ENCODE measurements around the gene CCDC107.

DNA sequence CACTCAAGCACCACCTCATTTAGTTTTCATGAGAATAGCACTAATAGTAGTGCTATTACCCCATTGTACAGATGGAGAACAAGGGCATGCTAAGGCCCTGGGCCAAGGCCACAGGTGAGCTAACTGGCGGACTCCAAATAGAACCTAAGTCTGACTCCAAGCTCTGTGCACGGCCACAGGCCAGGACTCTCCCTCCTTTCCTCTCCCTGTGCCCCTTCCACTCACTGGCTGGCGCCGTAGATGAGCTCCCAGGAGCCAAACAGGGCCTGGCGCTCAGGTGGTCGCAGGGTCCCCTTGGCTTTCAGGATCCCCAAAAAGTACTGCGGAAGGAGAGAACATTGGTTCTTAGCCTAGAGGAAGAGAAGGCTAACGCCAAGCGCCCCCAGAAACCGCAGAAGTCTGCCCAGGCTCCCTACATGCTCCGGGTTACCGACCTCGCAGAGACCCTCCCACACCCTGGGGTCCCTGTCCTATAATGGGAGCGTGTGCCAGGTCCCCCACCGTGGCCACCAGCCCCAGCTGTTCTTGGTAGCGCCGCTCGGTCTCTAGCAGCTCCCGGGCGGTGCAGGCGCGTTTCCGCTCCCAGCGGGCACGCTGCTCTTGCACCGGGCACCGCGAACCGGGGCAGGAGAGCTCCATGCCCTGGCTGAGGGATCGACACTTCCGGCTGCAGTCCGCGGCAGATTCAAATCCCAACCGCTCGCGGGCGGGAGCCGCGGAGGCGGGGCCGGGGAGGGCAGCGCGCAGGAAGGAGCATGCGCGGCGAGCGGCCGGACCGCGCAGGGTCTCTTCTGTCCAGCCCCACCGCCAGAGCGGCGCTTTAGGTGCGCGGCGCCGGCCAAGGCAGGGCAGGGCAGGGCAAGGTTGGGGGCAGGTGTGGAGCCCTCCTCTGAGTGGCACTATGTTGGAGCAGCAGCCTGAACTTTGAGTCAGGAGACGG, 6.7 kb downstream of the CCDC107 start, which contains the start of gene ARHGEF39:
- TF ChIP-seq, protein P1, sequence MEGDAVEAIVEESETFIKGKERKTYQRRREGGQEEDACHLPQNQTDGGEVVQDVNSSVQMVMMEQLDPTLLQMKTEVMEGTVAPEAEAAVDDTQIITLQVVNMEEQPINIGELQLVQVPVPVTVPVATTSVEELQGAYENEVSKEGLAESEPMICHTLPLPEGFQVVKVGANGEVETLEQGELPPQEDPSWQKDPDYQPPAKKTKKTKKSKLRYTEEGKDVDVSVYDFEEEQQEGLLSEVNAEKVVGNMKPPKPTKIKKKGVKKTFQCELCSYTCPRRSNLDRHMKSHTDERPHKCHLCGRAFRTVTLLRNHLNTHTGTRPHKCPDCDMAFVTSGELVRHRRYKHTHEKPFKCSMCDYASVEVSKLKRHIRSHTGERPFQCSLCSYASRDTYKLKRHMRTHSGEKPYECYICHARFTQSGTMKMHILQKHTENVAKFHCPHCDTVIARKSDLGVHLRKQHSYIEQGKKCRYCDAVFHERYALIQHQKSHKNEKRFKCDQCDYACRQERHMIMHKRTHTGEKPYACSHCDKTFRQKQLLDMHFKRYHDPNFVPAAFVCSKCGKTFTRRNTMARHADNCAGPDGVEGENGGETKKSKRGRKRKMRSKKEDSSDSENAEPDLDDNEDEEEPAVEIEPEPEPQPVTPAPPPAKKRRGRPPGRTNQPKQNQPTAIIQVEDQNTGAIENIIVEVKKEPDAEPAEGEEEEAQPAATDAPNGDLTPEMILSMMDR (conservative IDR thresholded peaks at IDR 0.05; ENCODE audit: low read depth, low read length) = peak; percentile 46
- TF ChIP-seq EZH2 (IDR thresholded peaks at IDR 0.05; ENCODE audit: borderline replicate concordance, low read depth, low read length, poor library complexity, severe bottlenecking) = no peak
